G401 (cell line): ENCODE data around the gene YAP1. TPM values are rescaled to one million over a fixed set of nuclear protein-coding genes. Genes with fewer than 3 reads are reported as not detected.

ENCODE experiments used
- DNase-seq: peaks from one replicate; pipeline ENCODE4 v3.0.0-alpha.2; 2015; ENCODE audit warnings: low spot score
- in situ Hi-C: cut with HindIII; loops from 2 replicates; pipeline ENCODE4 v1.10.0; 2016; ENCODE audit warnings: low sequenced_read_pairs, mixed read lengths
- total RNA-seq: library from RNA; depleted of rRNA; stranded (reverse); fragments of >200 nt; shearing (Covaris generic); gene quantifications from 2 replicates; pipeline ENCODE4 v1.2.3, GENCODE V29; 2014

The YAP1 gene
- total RNA-seq, 1 experiment from 2014 or later = 44.6 TPM

GRCh38 chr11:102153082-102153481 is 42.8 kb downstream of the YAP1 start:
- in situ Hi-C loops = no loop called here
- DNase-seq = no peak

GRCh38 chr11:102154806-102155205 is 44.6 kb downstream of the YAP1 start:
- in situ Hi-C loops = no loop called here
- no peak for DNase-seq

GRCh38 chr11:102155676-102156075 is 45.4 kb downstream of the YAP1 start:
- no peak for DNase-seq
- in situ Hi-C loops = no loop called here

DNA sequence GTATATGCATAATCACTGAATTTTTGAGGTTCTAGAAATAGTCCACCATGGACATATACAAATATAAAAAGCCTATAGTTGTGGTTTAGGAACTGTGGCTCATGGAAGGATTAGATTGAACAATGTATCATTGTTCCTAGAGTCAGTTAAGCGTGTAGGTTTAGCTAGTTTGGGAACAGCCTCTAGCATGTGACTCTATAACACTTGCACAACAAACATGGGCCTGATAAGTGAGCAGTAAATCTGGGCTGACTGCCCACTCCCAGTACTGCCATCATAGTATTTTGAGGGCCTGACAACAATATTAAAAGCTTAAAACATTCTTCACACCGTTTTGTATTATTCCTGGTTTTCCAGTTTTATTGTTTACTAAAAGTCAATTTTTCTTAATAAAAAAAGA is 47.0 kb downstream of the YAP1 start:
- in situ Hi-C loops = no loop called here
- DNase-seq = no peak

DNA sequence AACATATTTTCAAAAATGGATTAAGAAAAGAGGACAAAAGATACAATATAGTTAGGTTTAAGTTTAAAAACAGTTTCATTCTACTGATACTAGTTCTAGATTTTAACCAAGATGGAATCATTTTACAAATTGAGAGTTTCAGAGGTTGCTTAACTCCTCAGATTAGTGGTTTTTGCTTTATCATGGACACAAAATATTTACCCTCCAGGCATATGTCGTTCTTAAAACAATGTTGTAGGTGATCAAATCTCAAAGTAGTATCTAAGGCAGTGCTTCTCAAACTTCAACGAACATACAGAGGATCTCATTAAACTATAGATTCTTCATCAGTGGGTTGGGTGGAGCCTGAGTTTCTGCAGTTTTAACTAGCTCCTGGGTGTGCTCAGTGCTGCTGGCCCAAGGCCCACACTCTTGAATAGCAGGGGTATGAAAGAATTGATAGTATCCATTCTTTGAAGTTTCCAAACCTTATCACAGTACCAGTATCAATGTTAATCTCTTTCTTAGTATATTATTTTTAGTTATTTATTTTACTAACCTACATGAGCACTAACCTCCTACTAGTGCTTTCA is 48.0 kb downstream of the YAP1 start:
- in situ Hi-C loops = no loop called here

DNA sequence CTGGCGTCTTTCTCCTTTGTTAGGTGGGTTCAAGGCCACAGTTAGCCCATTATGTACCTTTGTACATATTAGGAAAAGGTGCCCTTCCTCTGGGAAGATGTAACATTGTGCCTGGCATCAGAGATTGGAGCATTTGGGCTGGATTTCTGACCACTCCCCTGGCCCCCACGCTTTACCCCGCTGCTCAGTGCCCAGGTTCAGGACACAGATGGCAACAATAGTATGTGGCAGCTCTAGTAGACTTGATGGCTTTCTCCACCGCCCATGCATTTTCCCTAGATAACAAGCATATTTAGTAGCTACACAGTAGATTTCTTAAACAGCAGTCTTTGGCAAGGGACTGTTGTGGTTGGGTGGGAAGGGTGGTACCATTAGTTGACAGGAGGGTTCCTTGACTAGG is 53.1 kb downstream of the YAP1 start:
- DNase-seq = no peak
- in situ Hi-C loops = no loop called here

More for the DNA sequence above, 48.0 kb downstream of the YAP1 start:
- no peak for DNase-seq

- in situ Hi-C loops = no loop called here
These were observed 56.2 kb downstream of the YAP1 start for GRCh38 chr11:102166175-102167064.

GRCh38 chr11:102168481-102168880 is 58.2 kb downstream of the YAP1 start:
- DNase-seq = no peak
- in situ Hi-C loops = no loop called here

More at GRCh38 chr11:102166175-102167064, 56.2 kb downstream of the YAP1 start:
- no peak for DNase-seq

DNA sequence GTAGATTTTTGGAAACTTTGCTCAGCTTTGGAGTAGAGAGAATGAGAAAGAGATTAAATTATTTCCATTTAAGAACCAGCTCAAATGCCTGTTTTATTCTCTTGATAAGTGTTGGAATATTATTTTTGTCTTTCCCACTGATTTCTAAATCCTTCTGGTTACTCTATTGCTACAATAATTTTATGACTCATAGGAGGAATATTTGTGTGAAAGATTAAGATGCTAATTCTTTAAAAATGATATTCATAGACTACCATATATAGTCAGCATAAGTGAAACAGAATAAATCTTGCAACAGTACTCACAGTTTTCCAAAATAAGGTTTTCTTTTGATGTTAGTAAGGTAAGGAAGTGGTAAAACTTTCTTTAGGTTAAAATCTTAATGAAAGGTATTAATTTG is 60.9 kb downstream of the YAP1 start:
- no peak for DNase-seq

GRCh38 chr11:102172127-102172848 is 62.0 kb downstream of the YAP1 start:
- DNase-seq = no peak
- in situ Hi-C loops = no loop called here

More for the DNA sequence above, 60.9 kb downstream of the YAP1 start:
- in situ Hi-C loops = no loop called here

GRCh38 chr11:102177126-102177525 is 66.9 kb downstream of the YAP1 start:
- in situ Hi-C loops = no loop called here
- no peak for DNase-seq

GRCh38 chr11:102177974-102178631 is 67.9 kb downstream of the YAP1 start:
- in situ Hi-C loops = no loop called here
- DNase-seq = no peak

DNA sequence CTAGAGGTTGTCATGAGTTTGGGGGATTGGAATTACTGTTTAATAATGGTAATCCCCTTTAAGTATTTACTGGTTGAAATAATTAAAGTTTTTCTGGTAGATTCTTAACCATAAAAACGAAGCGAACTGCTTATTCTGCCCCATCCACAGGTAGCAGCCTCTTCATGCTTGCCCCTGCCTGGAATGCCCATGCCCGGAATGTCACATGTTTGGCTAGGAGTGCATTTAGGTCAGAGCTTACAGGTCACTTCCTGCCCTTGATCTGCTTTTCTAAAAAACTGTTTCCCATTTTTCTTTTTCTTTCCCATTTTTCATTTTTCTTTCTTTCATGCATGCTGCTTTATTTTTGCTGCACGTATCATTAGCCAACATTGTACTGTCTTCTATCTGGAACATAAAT is 69.1 kb downstream of the YAP1 start:
- in situ Hi-C loops = no loop called here
- DNase-seq = no peak

- in situ Hi-C loops = no loop called here
- no peak for DNase-seq
These were observed 74.2 kb downstream of the YAP1 start for GRCh38 chr11:102184269-102184987.

DNA sequence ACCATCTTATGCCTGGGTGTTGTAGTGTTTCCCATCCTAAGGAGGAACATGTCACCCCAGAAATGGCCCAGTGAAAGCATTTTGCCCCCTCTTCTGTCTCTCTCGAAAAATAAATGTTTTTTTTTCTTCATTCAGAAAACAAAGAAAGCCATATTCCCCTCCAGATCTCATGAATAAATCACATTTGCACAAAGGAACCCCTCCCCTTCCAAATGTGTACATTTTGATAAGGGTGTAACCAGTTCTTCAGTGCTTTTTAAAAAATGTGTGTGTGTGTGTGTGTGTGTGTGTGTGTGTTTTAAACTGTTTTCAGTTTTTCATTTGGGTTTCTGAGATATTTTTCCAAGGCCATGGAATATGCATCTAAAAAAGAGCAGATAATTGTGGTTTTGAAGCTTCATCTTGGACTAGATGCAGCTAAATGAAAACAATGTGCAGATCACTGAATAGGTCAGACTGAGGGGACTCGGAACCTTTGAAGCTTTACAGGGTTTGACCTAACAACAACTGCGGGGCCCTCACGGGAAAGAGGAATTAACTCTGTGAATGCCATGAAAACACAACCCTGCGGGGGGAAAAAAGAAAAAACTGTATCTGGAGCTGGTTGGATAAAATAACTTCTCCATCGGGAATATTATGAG is 76.4 kb downstream of the YAP1 start:
- no peak for DNase-seq
- in situ Hi-C loops = no loop called here

GRCh38 chr11:102187416-102188151 is 77.3 kb downstream of the YAP1 start:
- DNase-seq = no peak
- in situ Hi-C loops = no loop called here

GRCh38 chr11:102188488-102188887 is 78.2 kb downstream of the YAP1 start:
- in situ Hi-C loops = no loop called here
- DNase-seq = no peak

DNA sequence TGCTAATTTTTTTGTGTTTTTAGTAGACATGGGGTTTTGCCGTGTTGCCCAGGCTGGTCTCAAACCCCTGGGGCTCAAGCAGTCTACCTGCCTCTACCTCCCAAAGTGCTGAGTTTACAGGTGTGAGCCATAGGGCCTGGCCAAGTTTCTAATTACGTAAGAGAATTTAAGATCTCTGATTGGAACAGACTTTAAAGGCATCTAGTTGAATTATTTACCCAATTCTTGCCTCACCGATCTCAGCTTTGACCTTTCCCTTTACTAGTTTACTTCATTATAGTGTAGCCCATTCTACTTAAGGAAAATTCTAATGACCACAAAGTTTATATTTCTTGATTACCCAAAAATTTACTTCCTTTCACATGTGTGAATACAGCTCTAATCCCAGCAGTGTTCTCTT is 81.6 kb downstream of the YAP1 start:
- no peak for DNase-seq
- in situ Hi-C loops = no loop called here
